ENCODE measurements around the gene JUP.

Gene JUP

DNA sequence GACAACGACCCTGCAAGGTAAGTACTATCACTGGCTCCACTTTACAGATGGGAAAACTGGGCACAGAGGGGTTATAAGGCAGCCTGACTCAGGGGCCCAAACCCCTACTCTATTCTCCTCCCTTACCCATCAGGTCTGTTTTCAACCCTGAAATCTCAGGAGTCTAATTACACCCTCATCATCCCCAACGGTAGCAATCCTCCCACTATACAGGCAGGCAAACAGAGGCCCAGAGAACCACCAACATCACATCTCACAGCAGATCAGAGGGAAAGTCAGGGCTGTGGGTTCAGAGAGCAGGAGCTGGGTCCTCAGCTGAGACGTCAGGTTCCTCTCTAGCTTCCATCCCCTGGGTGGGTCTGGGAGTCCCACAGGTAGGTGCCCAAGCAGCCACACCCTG lies 16.5 kb downstream of the JUP start:
- TF ChIP-seq ZNF8 (CRISPR knock-in tag; IDR thresholded peaks at IDR 0.05) = no peak
- no peak for TF ChIP-seq ZNF565 (CRISPR knock-in tag; conservative IDR thresholded peaks at IDR 0.05; ENCODE audit: low read depth)
- TF ChIP-seq OSR1 (CRISPR knock-in tag; IDR thresholded peaks at IDR 0.05) = no peak
- ATAC-seq = no peak

DNA sequence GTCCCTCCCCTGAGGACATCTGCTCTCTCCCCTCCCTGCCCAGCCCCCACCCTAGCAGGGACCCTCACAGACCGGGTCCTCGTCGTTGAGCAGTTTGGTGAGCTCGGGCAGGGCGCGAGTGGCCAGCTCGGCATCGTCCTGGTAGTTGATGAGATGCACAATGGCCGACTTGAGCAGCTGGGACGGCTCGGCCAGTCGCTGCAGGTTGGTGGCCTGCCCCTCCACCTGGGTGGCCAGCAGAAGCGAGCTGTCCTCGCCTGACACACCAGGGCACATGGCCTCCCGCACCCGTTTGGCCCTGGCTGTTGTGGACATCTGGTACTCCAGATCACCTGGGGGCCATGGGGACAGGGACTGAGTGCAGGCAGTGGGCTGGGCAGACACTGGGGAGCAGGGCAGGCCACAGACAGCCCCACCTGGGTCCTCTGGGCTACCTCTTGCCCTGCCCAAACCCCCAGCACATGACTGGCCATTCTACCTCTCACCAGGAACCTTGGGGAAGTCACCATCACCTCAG lies 17.1 kb downstream of the JUP start:
- no peak for ATAC-seq
- no peak for TF ChIP-seq OSR1 (CRISPR knock-in tag; IDR thresholded peaks at IDR 0.05)
- no peak for TF ChIP-seq ZNF565 (CRISPR knock-in tag; conservative IDR thresholded peaks at IDR 0.05; ENCODE audit: low read depth)
- TF ChIP-seq ZNF8 (CRISPR knock-in tag; IDR thresholded peaks at IDR 0.05) = no peak
- TF ChIP-seq ZNF70 (CRISPR knock-in tag; IDR thresholded peaks at IDR 0.05) = no peak
- TF ChIP-seq, protein P1, sequence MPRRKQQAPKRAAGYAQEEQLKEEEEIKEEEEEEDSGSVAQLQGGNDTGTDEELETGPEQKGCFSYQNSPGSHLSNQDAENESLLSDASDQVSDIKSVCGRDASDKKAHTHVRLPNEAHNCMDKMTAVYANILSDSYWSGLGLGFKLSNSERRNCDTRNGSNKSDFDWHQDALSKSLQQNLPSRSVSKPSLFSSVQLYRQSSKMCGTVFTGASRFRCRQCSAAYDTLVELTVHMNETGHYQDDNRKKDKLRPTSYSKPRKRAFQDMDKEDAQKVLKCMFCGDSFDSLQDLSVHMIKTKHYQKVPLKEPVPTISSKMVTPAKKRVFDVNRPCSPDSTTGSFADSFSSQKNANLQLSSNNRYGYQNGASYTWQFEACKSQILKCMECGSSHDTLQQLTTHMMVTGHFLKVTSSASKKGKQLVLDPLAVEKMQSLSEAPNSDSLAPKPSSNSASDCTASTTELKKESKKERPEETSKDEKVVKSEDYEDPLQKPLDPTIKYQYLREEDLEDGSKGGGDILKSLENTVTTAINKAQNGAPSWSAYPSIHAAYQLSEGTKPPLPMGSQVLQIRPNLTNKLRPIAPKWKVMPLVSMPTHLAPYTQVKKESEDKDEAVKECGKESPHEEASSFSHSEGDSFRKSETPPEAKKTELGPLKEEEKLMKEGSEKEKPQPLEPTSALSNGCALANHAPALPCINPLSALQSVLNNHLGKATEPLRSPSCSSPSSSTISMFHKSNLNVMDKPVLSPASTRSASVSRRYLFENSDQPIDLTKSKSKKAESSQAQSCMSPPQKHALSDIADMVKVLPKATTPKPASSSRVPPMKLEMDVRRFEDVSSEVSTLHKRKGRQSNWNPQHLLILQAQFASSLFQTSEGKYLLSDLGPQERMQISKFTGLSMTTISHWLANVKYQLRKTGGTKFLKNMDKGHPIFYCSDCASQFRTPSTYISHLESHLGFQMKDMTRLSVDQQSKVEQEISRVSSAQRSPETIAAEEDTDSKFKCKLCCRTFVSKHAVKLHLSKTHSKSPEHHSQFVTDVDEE (CRISPR knock-in tag; IDR thresholded peaks at IDR 0.05) = no peak
- TF ChIP-seq ESRRG (CRISPR knock-in tag; IDR thresholded peaks at IDR 0.05) = no peak
- TF ChIP-seq, protein P2, sequence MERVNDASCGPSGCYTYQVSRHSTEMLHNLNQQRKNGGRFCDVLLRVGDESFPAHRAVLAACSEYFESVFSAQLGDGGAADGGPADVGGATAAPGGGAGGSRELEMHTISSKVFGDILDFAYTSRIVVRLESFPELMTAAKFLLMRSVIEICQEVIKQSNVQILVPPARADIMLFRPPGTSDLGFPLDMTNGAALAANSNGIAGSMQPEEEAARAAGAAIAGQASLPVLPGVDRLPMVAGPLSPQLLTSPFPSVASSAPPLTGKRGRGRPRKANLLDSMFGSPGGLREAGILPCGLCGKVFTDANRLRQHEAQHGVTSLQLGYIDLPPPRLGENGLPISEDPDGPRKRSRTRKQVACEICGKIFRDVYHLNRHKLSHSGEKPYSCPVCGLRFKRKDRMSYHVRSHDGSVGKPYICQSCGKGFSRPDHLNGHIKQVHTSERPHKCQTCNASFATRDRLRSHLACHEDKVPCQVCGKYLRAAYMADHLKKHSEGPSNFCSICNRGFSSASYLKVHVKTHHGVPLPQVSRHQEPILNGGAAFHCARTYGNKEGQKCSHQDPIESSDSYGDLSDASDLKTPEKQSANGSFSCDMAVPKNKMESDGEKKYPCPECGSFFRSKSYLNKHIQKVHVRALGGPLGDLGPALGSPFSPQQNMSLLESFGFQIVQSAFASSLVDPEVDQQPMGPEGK (CRISPR knock-in tag; IDR thresholded peaks at IDR 0.05; ENCODE audit: borderline replicate concordance) = no peak
- TF ChIP-seq, protein P3, sequence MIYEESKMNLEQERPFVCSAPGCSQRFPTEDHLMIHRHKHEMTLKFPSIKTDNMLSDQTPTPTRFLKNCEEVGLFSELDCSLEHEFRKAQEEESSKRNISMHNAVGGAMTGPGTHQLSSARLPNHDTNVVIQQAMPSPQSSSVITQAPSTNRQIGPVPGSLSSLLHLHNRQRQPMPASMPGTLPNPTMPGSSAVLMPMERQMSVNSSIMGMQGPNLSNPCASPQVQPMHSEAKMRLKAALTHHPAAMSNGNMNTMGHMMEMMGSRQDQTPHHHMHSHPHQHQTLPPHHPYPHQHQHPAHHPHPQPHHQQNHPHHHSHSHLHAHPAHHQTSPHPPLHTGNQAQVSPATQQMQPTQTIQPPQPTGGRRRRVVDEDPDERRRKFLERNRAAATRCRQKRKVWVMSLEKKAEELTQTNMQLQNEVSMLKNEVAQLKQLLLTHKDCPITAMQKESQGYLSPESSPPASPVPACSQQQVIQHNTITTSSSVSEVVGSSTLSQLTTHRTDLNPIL (CRISPR knock-in tag; IDR thresholded peaks at IDR 0.05; ENCODE audit: low read depth) = no peak
- TF ChIP-seq, protein P4, sequence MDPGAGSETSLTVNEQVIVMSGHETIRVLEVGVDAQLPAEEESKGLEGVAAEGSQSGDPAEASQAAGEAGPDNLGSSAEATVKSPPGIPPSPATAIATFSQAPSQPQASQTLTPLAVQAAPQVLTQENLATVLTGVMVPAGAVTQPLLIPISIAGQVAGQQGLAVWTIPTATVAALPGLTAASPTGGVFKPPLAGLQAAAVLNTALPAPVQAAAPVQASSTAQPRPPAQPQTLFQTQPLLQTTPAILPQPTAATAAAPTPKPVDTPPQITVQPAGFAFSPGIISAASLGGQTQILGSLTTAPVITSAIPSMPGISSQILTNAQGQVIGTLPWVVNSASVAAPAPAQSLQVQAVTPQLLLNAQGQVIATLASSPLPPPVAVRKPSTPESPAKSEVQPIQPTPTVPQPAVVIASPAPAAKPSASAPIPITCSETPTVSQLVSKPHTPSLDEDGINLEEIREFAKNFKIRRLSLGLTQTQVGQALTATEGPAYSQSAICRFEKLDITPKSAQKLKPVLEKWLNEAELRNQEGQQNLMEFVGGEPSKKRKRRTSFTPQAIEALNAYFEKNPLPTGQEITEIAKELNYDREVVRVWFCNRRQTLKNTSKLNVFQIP (CRISPR knock-in tag; IDR thresholded peaks at IDR 0.05; ENCODE audit: borderline replicate concordance, low read depth) = no peak
- TF ChIP-seq ISL1 (CRISPR knock-in tag; IDR thresholded peaks at IDR 0.05) = no peak
- no peak for TF ChIP-seq ZC3H10 (CRISPR knock-in tag; IDR thresholded peaks at IDR 0.05)
- no peak for TF ChIP-seq ZFP30 (CRISPR knock-in tag; IDR thresholded peaks at IDR 0.05)
- TF ChIP-seq SNAI2 (CRISPR knock-in tag; IDR thresholded peaks at IDR 0.05) = no peak
- no peak for TF ChIP-seq RARB (CRISPR knock-in tag; IDR thresholded peaks at IDR 0.05)
- TF ChIP-seq, protein P5, sequence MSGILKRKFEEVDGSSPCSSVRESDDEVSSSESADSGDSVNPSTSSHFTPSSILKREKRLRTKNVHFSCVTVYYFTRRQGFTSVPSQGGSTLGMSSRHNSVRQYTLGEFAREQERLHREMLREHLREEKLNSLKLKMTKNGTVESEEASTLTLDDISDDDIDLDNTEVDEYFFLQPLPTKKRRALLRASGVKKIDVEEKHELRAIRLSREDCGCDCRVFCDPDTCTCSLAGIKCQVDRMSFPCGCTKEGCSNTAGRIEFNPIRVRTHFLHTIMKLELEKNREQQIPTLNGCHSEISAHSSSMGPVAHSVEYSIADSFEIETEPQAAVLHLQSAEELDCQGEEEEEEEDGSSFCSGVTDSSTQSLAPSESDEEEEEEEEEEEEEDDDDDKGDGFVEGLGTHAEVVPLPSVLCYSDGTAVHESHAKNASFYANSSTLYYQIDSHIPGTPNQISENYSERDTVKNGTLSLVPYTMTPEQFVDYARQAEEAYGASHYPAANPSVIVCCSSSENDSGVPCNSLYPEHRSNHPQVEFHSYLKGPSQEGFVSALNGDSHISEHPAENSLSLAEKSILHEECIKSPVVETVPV (CRISPR knock-in tag; IDR thresholded peaks at IDR 0.05) = no peak

DNA sequence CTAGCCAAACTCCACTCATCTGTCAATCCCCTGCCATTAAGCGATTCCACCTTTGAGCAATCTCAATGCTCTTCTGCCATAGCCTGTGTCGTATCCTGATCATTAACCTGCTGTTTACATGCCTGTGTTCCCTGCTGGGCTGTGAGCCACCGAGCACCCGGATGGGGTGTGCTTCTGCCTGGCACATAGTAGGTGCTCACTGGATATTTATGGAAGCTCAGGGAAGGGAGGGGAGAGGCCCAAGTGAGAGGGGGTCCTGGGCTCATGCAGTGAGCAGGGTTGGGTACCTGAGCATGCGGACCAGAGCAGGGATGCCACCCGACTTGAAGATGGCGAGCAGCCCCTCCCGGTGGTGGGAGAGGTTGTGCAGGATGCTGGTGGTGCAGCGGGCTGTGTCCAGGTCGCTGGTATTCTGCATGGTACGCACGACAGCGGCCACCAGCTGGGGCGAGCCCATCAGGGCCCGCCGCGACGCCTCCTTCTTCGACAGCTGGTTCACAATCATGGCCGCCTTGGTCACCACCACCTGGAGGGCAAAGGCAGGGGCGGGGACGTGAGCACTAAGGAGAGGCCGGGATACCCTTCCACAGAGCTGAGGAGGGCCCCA lies 17.7 kb downstream of the JUP start:
- TF ChIP-seq ESRRG (CRISPR knock-in tag; IDR thresholded peaks at IDR 0.05) = no peak
- ATAC-seq = no peak

DNA sequence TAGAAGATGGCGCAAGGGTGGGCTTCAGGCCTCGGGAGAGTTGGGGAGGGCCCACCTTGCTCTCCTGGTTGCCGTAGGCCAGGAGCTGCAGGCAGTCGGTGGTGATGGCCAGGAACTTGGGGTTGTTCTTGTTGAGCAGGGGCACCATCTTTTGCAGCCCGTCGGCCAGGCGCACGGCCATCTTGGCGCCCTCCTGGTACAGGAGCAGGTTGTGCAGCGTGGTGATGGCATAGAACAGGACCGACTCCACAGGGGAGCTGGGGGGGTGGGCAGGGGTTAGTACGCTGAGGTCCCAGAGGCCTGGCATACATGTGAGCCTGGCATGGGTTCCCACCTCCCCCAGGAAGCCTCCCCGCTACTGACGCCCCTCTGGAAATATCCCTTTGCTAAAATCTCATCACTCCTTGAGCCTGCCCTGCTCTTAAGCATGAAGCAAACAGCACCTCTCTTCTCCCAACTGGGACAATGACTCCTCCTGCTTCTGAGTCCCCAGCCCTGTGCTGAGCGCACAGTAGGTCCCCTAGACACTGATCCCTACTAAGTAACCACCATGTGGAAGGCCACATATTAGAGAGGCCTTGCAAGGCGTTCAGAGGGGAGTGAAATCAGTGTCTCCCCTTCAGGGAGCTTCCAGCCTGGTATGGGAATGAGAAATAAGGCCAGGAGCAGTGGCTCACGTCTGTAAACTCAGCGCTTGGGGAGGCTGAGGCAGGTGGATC lies 19.0 kb downstream of the JUP start:
- ATAC-seq = no peak
- TF ChIP-seq SNAI2 (CRISPR knock-in tag; IDR thresholded peaks at IDR 0.05) = no peak
- no peak for TF ChIP-seq GLIS3 (CRISPR knock-in tag; IDR thresholded peaks at IDR 0.05)
- no peak for TF ChIP-seq ZNF565 (CRISPR knock-in tag; conservative IDR thresholded peaks at IDR 0.05; ENCODE audit: low read depth)
- no peak for TF ChIP-seq CSDC2 (CRISPR knock-in tag; IDR thresholded peaks at IDR 0.05)
- TF ChIP-seq BACH2 (CRISPR knock-in tag; IDR thresholded peaks at IDR 0.05; ENCODE audit: borderline replicate concordance) = no peak
- TF ChIP-seq TOX (CRISPR knock-in tag; IDR thresholded peaks at IDR 0.05; ENCODE audit: borderline replicate concordance) = no peak
- no peak for TF ChIP-seq ZC3H10 (CRISPR knock-in tag; IDR thresholded peaks at IDR 0.05)
- no peak for TF ChIP-seq PPARA (CRISPR knock-in tag; IDR thresholded peaks at IDR 0.05; ENCODE audit: borderline replicate concordance)
- TF ChIP-seq ARNTL (CRISPR knock-in tag; IDR thresholded peaks at IDR 0.05; ENCODE audit: borderline replicate concordance, low read depth) = no peak
